Uterus (tissue), 2 donors: ENCODE measurements around the gene NEMP2.

Experiments used
- CTCF ChIP-seq, 4 experiments: fragments of 200-600 bp in 2 of 4; fragments of 450-650 bp in 2 of 4; sonication (generic) in 2 of 4; IDR thresholded peaks; one replicate each; pipeline ENCODE4 v1.5.1; 2016 to 2019; ENCODE audit warnings: antibody characterized with exemption in 4 of 4, mild to moderate bottlenecking in 2 of 4, moderate library complexity in 1 of 4
- POLR2A ChIP-seq, 2 donors: fragments of 450-650 bp; IDR thresholded peaks; one replicate each; pipeline ENCODE4 v1.6.1; 2016; ENCODE audit warnings: antibody characterized with exemption in 2 of 2, mild to moderate bottlenecking in 1 of 2, moderate library complexity in 1 of 2

DNA sequence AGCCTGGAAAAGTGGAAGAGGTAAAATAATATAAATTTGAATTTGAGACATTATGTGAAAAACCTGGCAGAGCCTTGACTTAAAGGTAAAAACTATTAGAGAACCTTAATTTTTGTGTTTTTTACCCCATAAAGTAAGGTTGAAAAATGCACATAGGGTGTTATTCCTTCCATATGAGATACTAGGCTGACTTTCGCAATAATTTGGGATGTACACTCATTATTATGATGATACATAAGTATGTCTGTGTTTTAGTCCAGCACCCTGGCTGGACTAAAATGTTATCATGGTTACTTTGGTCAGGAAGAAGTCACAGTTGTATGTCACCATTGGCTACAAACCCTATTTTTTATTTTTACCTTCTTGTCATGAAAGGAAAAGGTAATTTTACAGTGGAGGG is 19.8 kb downstream of the NEMP2 start:
- TF ChIP-seq CTCF (IDR thresholded peaks at IDR 0.05): no peak
- no peak for TF ChIP-seq POLR2A (IDR thresholded peaks at IDR 0.05)
